Gastrocnemius medialis (tissue), 4 donors: Measurements from ENCODE around the gene JMJD7.

ENCODE experiments used
- CTCF ChIP-seq, 5 experiments: fragments of 450-650 bp in 3 of 5; fragments of 200-600 bp in 2 of 5; sonication (generic) in 2 of 5; IDR thresholded peaks in 4 of 5; conservative IDR thresholded peaks in 1 of 5; 1 replicate in 4 of 5; 2 replicates in 1 of 5; pipeline ENCODE4 v1.5.1; 2016 to 2019; ENCODE audit warnings: antibody characterized with exemption in 5 of 5, mild to moderate bottlenecking in 3 of 5, moderate library complexity in 3 of 5
- POLR2A ChIP-seq, 2 donors: fragments of 450-650 bp; IDR thresholded peaks; one replicate each; pipeline ENCODE4 v1.6.1; 2017; ENCODE audit warnings: antibody characterized with exemption in 2 of 2, mild to moderate bottlenecking in 2 of 2, moderate library complexity in 2 of 2

GRCh38 chr15:41794081-41794480, 33.8 kb upstream of the JMJD7 start:
- TF ChIP-seq CTCF (IDR thresholded peaks at IDR 0.05 in 4 of 5, conservative IDR thresholded peaks at IDR 0.05 in 1 of 5): no peak
- TF ChIP-seq POLR2A (IDR thresholded peaks at IDR 0.05): no peak
